Neural crest cell (in vitro differentiated cells): ENCODE measurements around the gene VIPR1. TPM values are rescaled to one million over a fixed set of nuclear protein-coding genes. Genes with fewer than 3 reads are reported as not detected.

Source experiments
- DNase-seq: peaks from one replicate; pipeline ENCODE4 v3.0.0; 2021; ENCODE audit warnings: low read depth, mixed read lengths, low spot score
- H3K27ac Mint-ChIP-seq: one replicate; pipeline ENCODE4 v1.8.0; 2021; ENCODE audit warnings: mild to moderate bottlenecking, mixed read lengths; ENCODE audit not compliant: unreplicated experiment
- H3K27me3 Mint-ChIP-seq: 2 replicates; pipeline ENCODE4 v1.8.0; 2021; ENCODE audit warnings: low read depth, mild to moderate bottlenecking, mixed read lengths
- H3K36me3 Mint-ChIP-seq: 2 replicates; pipeline ENCODE4 v1.8.0; 2021; ENCODE audit warnings: low read depth, mild to moderate bottlenecking, mixed read lengths
- H3K4me1 Mint-ChIP-seq: 2 replicates; pipeline ENCODE4 v1.8.0; 2021; ENCODE audit warnings: mixed read lengths
- H3K4me3 Mint-ChIP-seq: one replicate; pipeline ENCODE4 v1.8.0; 2021; ENCODE audit warnings: mild to moderate bottlenecking, mixed read lengths
- H3K9me3 Mint-ChIP-seq: 2 replicates; pipeline ENCODE4 v1.8.0; 2021; ENCODE audit warnings: mixed read lengths
- CTCF ChIP-seq: fragments of 200-600 bp; sonication (generic); conservative IDR thresholded peaks from 2 replicates; pipeline ENCODE4 v1.5.0; 2021; ENCODE audit warnings: antibody characterized with exemption, mild to moderate bottlenecking
- total RNA-seq: library from RNA; stranded (reverse); gene quantifications from 2 replicates; pipeline ENCODE4 v1.2.1, GENCODE V29; 2021

VIPR1 gene
- total RNA-seq, 1 donor from 2014 or later: 0.63 TPM

- H3K9me3 Mint-ChIP-seq: no peaks in the 10 kb centered on the region
Measured at GRCh38 chr3:42581709-42582473, 79.4 kb downstream of the VIPR1 start, which contains the start of gene SEC22C. Gene SEC22C (minus strand): TSS chr3:42581967. CDS start chr3:42569046, 12,921 bp downstream.

DNA sequence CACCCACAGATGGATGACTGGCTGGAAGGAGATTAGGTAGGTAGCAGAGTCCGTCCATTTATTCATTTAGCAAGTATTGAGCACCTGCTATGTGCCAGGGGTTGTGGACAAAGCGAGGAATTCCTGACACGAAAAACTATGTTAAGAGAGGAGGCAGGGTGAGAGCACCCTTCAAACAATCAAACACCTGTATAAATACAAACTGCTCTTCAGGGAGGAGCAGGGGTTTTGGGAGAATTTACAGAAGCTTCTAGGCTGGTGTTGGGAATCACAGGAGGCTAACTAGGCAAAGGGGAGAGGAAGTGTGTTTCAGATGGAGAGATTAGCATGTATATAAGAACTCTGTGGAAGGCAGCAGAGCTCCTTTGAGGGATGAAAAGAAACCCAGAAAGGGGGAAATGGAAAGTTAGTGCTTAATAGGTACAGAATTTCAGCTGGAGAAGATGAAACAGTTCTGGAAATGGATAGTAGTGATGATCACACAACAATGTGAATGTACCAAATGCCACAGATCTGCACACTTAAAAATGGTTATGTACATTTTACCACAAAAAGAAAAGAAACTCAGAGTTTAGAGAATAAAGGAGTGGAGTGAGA lies 80.1 kb downstream of the VIPR1 start:
- H3K4me3 Mint-ChIP-seq: peak overlapping the region; percentile 98
- no peak for DNase-seq
- no peaks in the 10 kb centered on the region for H3K27me3 Mint-ChIP-seq
- no peaks in the 10 kb centered on the region for H3K9me3 Mint-ChIP-seq
- H3K4me1 Mint-ChIP-seq: peaks cover 37% of the 10 kb centered on the region
- H3K36me3 Mint-ChIP-seq: peaks cover 7% of the 10 kb centered on the region
- H3K27ac Mint-ChIP-seq: peak overlapping the region; percentile 97
- TF ChIP-seq CTCF: peak; percentile 18

More at GRCh38 chr3:42581709-42582473, 79.4 kb downstream of the VIPR1 start, which contains the start of gene SEC22C:
- TF ChIP-seq CTCF: no peak
- peak within 1 kb of the TSS; percentile 98 for H3K4me3 Mint-ChIP-seq
- H3K36me3 Mint-ChIP-seq: peaks cover 11% of the 10 kb centered on the region
- peak within 1 kb of the TSS; percentile 97 for H3K27ac Mint-ChIP-seq
- DNase-seq: peak; percentile 94
- no peaks in the 10 kb centered on the region for H3K27me3 Mint-ChIP-seq
- H3K4me1 Mint-ChIP-seq: peaks cover 37% of the 10 kb centered on the region

Other genes with a start within 250 kb of the VIPR1 start
- not detected in 2 replicates for gene CCK, start 236.5 kb upstream of the VIPR1 start, total RNA-seq
- not detected in 2 replicates for gene LYZL4, start 92.0 kb upstream of the VIPR1 start, total RNA-seq
- 46.6 and 47.8 TPM in 2 replicates for gene SEC22C, start 79.3 kb downstream of the VIPR1 start, total RNA-seq
- 50.4 and 50.5 TPM in 2 replicates for gene SS18L2, start 88.2 kb downstream of the VIPR1 start, total RNA-seq
- gene NKTR, start 98.0 kb downstream of the VIPR1 start, total RNA-seq: 95.0 and 95.2 TPM in 2 replicates
- 6.6 and 7.3 TPM in 2 replicates for gene ZBTB47, start 151.1 kb downstream of the VIPR1 start, total RNA-seq
- not detected in 2 replicates for gene KLHL40, start 182.9 kb downstream of the VIPR1 start, total RNA-seq
- gene HHATL, start 200.2 kb downstream of the VIPR1 start, total RNA-seq: not detected in 2 replicates